SK-N-SH (cell line): ENCODE results near the gene SMAD7. TPM values are rescaled to one million over a fixed set of nuclear protein-coding genes. Genes with fewer than 3 reads are reported as not detected.

Source experiments
- CTCF ChIA-PET: fragments of 300-600, 350-600 bp; formaldehyde crosslinking; extraction: SDS; loops from one replicate; lab custom pipeline; 2021; lab: Yijun Ruan, JAX
- POLR2A ChIA-PET: fragments of 350-600 bp; sonication (Branson Sonifier 250); formaldehyde crosslinking; extraction: SDS; loops from one replicate; lab custom pipeline; 2020; ENCODE audit warnings: antibody characterized with exemption, inconsistent platforms; lab: Yijun Ruan, JAX
- DNase-seq: peaks from one replicate; pipeline ENCODE4 v3.0.0; 2012
- H2AFZ ChIP-seq: fragments of 200-600 bp; sonication (generic); 2 replicates; pipeline ENCODE4 v1.8.1; 2016; ENCODE audit warnings: antibody characterized with exemption, mild to moderate bottlenecking, low read depth
- H3F3A ChIP-seq: fragments of 200-600 bp; sonication (generic); replicated peaks from 2 replicates; pipeline ENCODE3; 2016; ENCODE audit warnings: antibody characterized with exemption, mild to moderate bottlenecking; ENCODE audit not compliant: insufficient read depth
- H3K27ac ChIP-seq, 2 experiments: fragments of 200-500 bp in 1 of 2; fragments of 200-600 bp in 1 of 2; sonication (Bioruptor generic) in 1 of 2; sonication (generic), shearing (Covaris generic) in 1 of 2; 2 replicates each; pipeline versions ENCODE4 v1.5.1 to v1.6.1; 2014 to 2016; ENCODE audit warnings: low read depth in 2 of 2, inconsistent platforms in 1 of 2, low read length in 1 of 2, mild to moderate bottlenecking in 1 of 2, mixed read lengths in 1 of 2
- H3K27me3 ChIP-seq: fragments of 200-600 bp; sonication (generic), shearing (Covaris generic); 2 replicates; pipeline ENCODE4 v1.6.1; 2016; ENCODE audit warnings: mixed run types; ENCODE audit not compliant: insufficient read depth
- H3K36me3 ChIP-seq, 2 experiments: fragments of 200-500 bp in 1 of 2; fragments of 200-600 bp in 1 of 2; sonication (Bioruptor generic) in 1 of 2; sonication (generic) in 1 of 2; replicated peaks in 1 of 2; 2 replicates each; pipeline versions ENCODE3 to v1.5.1; 2014 to 2016; ENCODE audit warnings: low read length in 1 of 2, mild to moderate bottlenecking in 1 of 2; ENCODE audit not compliant: insufficient read depth in 2 of 2, control insufficient read depth in 1 of 2
- H3K4me1 ChIP-seq, 2 experiments: fragments of 200-500 bp in 1 of 2; fragments of 200-600 bp in 1 of 2; sonication (Bioruptor generic) in 1 of 2; sonication (generic), shearing (Covaris generic) in 1 of 2; 2 replicates each; pipeline versions ENCODE4 v1.5.1 to v1.6.1; 2014 to 2016; ENCODE audit warnings: low read depth in 1 of 2, low read length in 1 of 2, mixed run types in 1 of 2; ENCODE audit not compliant: insufficient read depth in 2 of 2, control insufficient read depth in 1 of 2
- H3K4me2 ChIP-seq: fragments of 200-600 bp; sonication (generic), shearing (Covaris generic); 2 replicates; pipeline ENCODE4 v1.6.1; 2017; ENCODE audit warnings: mixed run types
- H3K4me3 ChIP-seq, 2 experiments: fragments of 200-500 bp in 1 of 2; fragments of 200-600 bp in 1 of 2; sonication (Bioruptor generic) in 1 of 2; sonication (generic), shearing (Covaris generic) in 1 of 2; 2 replicates each; pipeline versions ENCODE4 v1.5.1 to v1.8.1; 2014 to 2016; ENCODE audit warnings: low read depth in 2 of 2, inconsistent platforms in 1 of 2, low read length in 1 of 2, mild to moderate bottlenecking in 1 of 2, mixed read lengths in 1 of 2, moderate library complexity in 1 of 2
- H3K79me2 ChIP-seq: fragments of 200-600 bp; sonication (generic); 2 replicates; pipeline ENCODE4 v1.8.1; 2017; ENCODE audit warnings: mild to moderate bottlenecking; ENCODE audit not compliant: insufficient read depth
- H3K9ac ChIP-seq: fragments of 200-600 bp; sonication (generic); 2 replicates; pipeline ENCODE4 v1.6.1; 2017; ENCODE audit warnings: mixed run types
- H3K9me2 ChIP-seq: fragments of 200-600 bp; sonication (generic); 2 replicates; pipeline ENCODE4 v1.6.1; 2017; ENCODE audit warnings: mixed run types
- H3K9me3 ChIP-seq: fragments of 200-600 bp; sonication (generic); 2 replicates; pipeline ENCODE4 v1.6.1; 2017; ENCODE audit warnings: mixed run types, mild to moderate bottlenecking, moderate library complexity
- H4K20me1 ChIP-seq: fragments of 200-600 bp; sonication (generic); 2 replicates; pipeline ENCODE4 v1.6.1; 2017; ENCODE audit warnings: mild to moderate bottlenecking, mixed run types; ENCODE audit not compliant: insufficient read depth
- ELF1 ChIP-seq: IDR thresholded peaks from 2 replicates; pipeline ENCODE4 v1.4.0; 2012
- EP300 ChIP-seq, 2 experiments: IDR thresholded peaks; 2 replicates each; pipeline versions ENCODE4 v1.4.0 to v1.6.1; 2012; ENCODE audit warnings: borderline replicate concordance in 1 of 2, low read depth in 1 of 2, low read length in 1 of 2
- EZH2phosphoT487 ChIP-seq: fragments of 200-600 bp; sonication (generic); IDR thresholded peaks from 2 replicates; pipeline ENCODE4 v1.6.1; 2017; ENCODE audit warnings: low read depth, mixed run types, mild to moderate bottlenecking, antibody characterized with exemption, moderate library complexity, borderline replicate concordance
- JUND ChIP-seq: IDR thresholded peaks from 2 replicates; pipeline ENCODE4 v1.4.0; 2012
- MEF2A ChIP-seq: IDR thresholded peaks from 2 replicates; pipeline ENCODE4 v1.4.0; 2012; ENCODE audit warnings: low read depth, borderline replicate concordance
- PBX3 ChIP-seq: IDR thresholded peaks from 2 replicates; pipeline ENCODE4; 2012
- POLR2AphosphoS5 ChIP-seq: IDR thresholded peaks from 2 replicates; pipeline ENCODE4 v1.6.1; 2012; ENCODE audit warnings: low read depth, low read length
- RAD21 ChIP-seq: IDR thresholded peaks from 2 replicates; pipeline ENCODE4 v1.6.1; 2012; ENCODE audit warnings: mild to moderate bottlenecking, low read length
- SIN3A ChIP-seq: IDR thresholded peaks from 2 replicates; pipeline ENCODE4 v1.6.1; 2012; ENCODE audit warnings: low read depth, mild to moderate bottlenecking, low read length, moderate library complexity, borderline replicate concordance
- TAF1 ChIP-seq: IDR thresholded peaks from 2 replicates; pipeline ENCODE4 v1.6.1; 2012; ENCODE audit warnings: low read depth, mild to moderate bottlenecking, low read length, moderate library complexity, borderline replicate concordance
- USF1 ChIP-seq: IDR thresholded peaks from 2 replicates; pipeline ENCODE4 v1.4.0; 2012; ENCODE audit warnings: low read depth, borderline replicate concordance
- YY1 ChIP-seq: IDR thresholded peaks from 2 replicates; pipeline ENCODE4 v1.4.0; 2012; ENCODE audit warnings: low read depth, mild to moderate bottlenecking
- WGBS: methylation state at CpG from one replicate; pipeline ENCODE4 v1.1.6; 2017; ENCODE audit warnings: low lambda C conversion rate; 5-methylcytosine and 5-hydroxymethylcytosine counted together
- polyA plus RNA-seq, 3 experiments: library from polyadenylated mRNA; depleted of rRNA; stranded (reverse); fragments of >200 nt; gene quantifications; 2 replicates each; pipeline ENCODE4 v1.2.3, GENCODE V29; 2012

SMAD7 gene
- polyA plus RNA-seq, 1 of the 3 experiments (the other 2 are of a cell fraction) = 20.0 TPM

DNA sequence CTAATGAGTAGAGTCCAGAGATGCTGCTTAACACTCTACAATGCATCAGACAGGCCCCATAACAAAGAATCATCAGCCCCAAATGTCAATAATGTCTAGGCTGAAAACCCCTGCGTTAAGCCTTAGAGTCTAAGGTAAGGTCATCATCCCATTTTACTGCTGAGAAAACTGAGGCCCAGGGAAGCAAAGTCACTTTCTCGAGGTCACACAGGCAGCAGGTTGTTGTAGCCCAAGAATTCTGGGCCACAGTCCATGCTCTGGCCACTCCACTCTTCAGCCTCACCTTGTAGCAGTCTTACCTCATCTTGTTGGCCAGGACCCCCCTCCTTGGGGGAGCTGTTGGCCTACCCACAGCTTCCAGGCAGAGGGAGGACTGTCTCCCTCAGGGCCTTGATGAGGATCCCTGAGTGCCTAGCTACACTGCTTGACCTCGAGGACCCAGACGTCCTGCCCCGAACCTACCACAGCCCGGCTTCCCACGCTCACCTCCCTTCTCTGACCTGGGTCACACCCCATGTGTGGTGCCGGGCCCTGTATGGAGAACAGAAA lies 54.4 kb downstream of the SMAD7 start:
- Histone ChIP-seq H3K4me2 (no peak overlapping the region), H3K9me2 (no peaks in the 10 kb centered on the region), H4K20me1 (no peaks in the 10 kb centered on the region), H3K27me3 (no peaks in the 10 kb centered on the region), H3F3A (peaks cover 12% of the 10 kb centered on the region), H3K4me3 (no peak overlapping the region), H2AFZ (no peak overlapping the region), H3K27ac (no peak overlapping the region), H3K36me3 (no peaks in the 10 kb centered on the region), H3K4me1 (peaks cover 0 to under 1% of the 10 kb centered on the region in 2 experiments; a peak in 3 of 4 replicates), H3K9me3 (no peaks in the 10 kb centered on the region), H3K79me2 (peaks cover 8% of the 10 kb centered on the region; the same call in 1 of the 2 replicates), H3K9ac (no peak overlapping the region)
- TF ChIP-seq PBX3 (no peak), EP300 (IDR thresholded peaks at IDR 0.05; ENCODE audit: borderline replicate concordance in 1 of 2, low read depth in 1 of 2, low read length in 1 of 2) (no peak), TAF1 (no peak)
- POLR2A ChIA-PET = no interaction called here
- 93% methylated on average over 6 of the region's 8 CpGs for WGBS
- CTCF ChIA-PET = no interaction called here
- DNase-seq = no peak

DNA sequence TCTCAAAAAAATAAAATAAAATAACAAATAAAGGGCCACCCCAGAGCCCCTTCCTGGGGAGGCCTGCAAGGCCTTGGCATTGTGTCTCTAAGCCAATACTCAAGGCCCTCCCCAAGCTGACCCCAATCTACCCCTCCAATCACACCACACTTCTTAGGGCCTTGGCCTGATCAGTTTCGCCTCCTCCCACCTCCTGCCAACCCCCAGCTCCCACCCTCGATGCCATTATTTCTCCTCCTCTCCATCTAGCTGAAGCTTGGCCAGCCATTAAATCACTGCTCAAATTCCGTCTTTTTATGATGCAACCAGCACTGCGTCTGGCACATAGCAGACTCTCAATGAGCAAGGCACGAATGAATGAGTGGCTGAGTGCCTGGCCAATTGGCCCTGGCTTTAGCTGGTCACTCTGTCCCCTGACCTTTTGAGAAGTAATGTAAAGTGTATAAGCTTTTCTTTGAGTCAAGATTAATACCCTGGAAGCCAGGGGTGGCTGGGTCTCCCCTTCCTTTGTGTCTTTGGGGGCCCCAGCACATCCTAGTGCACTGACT lies 55.9 kb downstream of the SMAD7 start:
- ChIA-PET POLR2A (no interaction called here), CTCF (interaction anchor here (0.6 kb wide), 1 partner anchor 1967 kb away, joined by 5 read pairs; no protein-coding TSS in a partner anchor)
- H3K79me2 ChIP-seq = no peaks in the 10 kb centered on the region
- no peak overlapping the region for H3K4me3 ChIP-seq
- WGBS = 88% methylated on average over 5 of the region's 5 CpGs
- H3K4me1 ChIP-seq = peaks cover 0 to 4% of the 10 kb centered on the region in 2 experiments; a peak in 1 of 4 replicates
- H3K27me3 ChIP-seq = no peaks in the 10 kb centered on the region
- no peak overlapping the region for H2AFZ ChIP-seq
- no peak overlapping the region for H3K4me2 ChIP-seq
- TF ChIP-seq SIN3A = no peak
- no peak for TF ChIP-seq ELF1
- TF ChIP-seq EP300 (IDR thresholded peaks at IDR 0.05; ENCODE audit: borderline replicate concordance in 1 of 2, low read depth in 1 of 2, low read length in 1 of 2) = no peak
- TF ChIP-seq MEF2A = no peak
- TF ChIP-seq EZH2phosphoT487 = no peak
- no peak for TF ChIP-seq USF1
- no peak for TF ChIP-seq RAD21
- TF ChIP-seq JUND = no peak
- no peak for TF ChIP-seq YY1
- TF ChIP-seq POLR2AphosphoS5 = no peak
- no peak for DNase-seq
- no peaks in the 10 kb centered on the region for H3K36me3 ChIP-seq
- H3K9me3 ChIP-seq = no peaks in the 10 kb centered on the region
- H3K27ac ChIP-seq = no peak overlapping the region
- peaks cover 7% of the 10 kb centered on the region for H3F3A ChIP-seq
- H3K9ac ChIP-seq = no peak overlapping the region
- no peaks in the 10 kb centered on the region for H3K9me2 ChIP-seq
- no peaks in the 10 kb centered on the region for H4K20me1 ChIP-seq
